GM12878 (cell line): Measurements from ENCODE around the gene PKLR. TPM values are rescaled to one million over a fixed set of nuclear protein-coding genes. Genes with fewer than 3 reads are reported as not detected.

Experiments used
- CREB1 ChIP-seq: IDR thresholded peaks from 2 replicates; pipeline ENCODE4 v1.6.1; 2012; ENCODE audit warnings: low read depth, mild to moderate bottlenecking, inconsistent platforms
- EGR1 ChIP-seq, 2 experiments: IDR thresholded peaks; 1 replicate in 1 of 2; 2 replicates in 1 of 2; pipeline ENCODE4 v1.6.1; 2011 to 2012; ENCODE audit warnings: low read depth in 2 of 2, low read length in 2 of 2, borderline replicate concordance in 1 of 2, mild to moderate bottlenecking in 1 of 2, moderate library complexity in 1 of 2
- EP300 ChIP-seq, 2 experiments: fragments of 150-350 bp in 1 of 2; IDR thresholded peaks; 2 replicates each; pipeline ENCODE4 v1.6.1; 2011 to 2012; ENCODE audit warnings: low read depth in 2 of 2, low read length in 2 of 2, borderline replicate concordance in 1 of 2, improper control_type of control experiment in 1 of 2, inconsistent platforms in 1 of 2; ENCODE audit not compliant: control insufficient read depth in 1 of 2
- IKZF2 ChIP-seq, 2 experiments: fragments of 450-650 bp; IDR thresholded peaks; 2 replicates each; pipeline ENCODE4 v1.6.1; 2017; ENCODE audit warnings: mild to moderate bottlenecking in 2 of 2, moderate library complexity in 2 of 2
- NFYA ChIP-seq: IDR thresholded peaks from 2 replicates; pipeline ENCODE4 v1.6.1; 2011; ENCODE audit warnings: low read depth, mild to moderate bottlenecking, low read length, improper control_type of control experiment, borderline replicate concordance
- NR2F1 ChIP-seq: fragments of 450-650 bp; conservative IDR thresholded peaks from 2 replicates; pipeline ENCODE4 v1.6.1; 2017; ENCODE audit warnings: mild to moderate bottlenecking
- RBBP5 ChIP-seq: fragments of 200-600 bp; sonication (generic); conservative IDR thresholded peaks from 2 replicates; pipeline ENCODE4 v1.6.1; 2016
- SPI1 ChIP-seq: IDR thresholded peaks from 2 replicates; pipeline ENCODE4 v1.6.1; 2011; ENCODE audit warnings: low read depth, mild to moderate bottlenecking, low read length, moderate library complexity, borderline replicate concordance; ENCODE audit not compliant: insufficient read depth
- STAT3 ChIP-seq: IDR thresholded peaks from 2 replicates; pipeline ENCODE4 v1.6.1; 2011; ENCODE audit warnings: low read depth, low read length, improper control_type of control experiment
- TARDBP ChIP-seq: IDR thresholded peaks from 2 replicates; pipeline ENCODE4 v1.6.1; 2016; ENCODE audit warnings: borderline replicate concordance
- ZNF207 ChIP-seq: fragments of 450-650 bp; IDR thresholded peaks from 2 replicates; pipeline ENCODE4 v1.6.1; 2014; ENCODE audit warnings: antibody characterized with exemption, mild to moderate bottlenecking, borderline replicate concordance
- ZSCAN29 ChIP-seq: fragments of 450-650 bp; IDR thresholded peaks from 2 replicates; pipeline ENCODE4 v1.6.1; 2017; ENCODE audit warnings: mild to moderate bottlenecking, moderate library complexity
- ZZZ3 ChIP-seq: IDR thresholded peaks from 2 replicates; pipeline ENCODE4 v1.6.1; 2011; ENCODE audit warnings: low read depth; ENCODE audit not compliant: control insufficient read depth, insufficient read length
- polyA plus RNA-seq, 11 experiments: library from polyadenylated mRNA; depleted of rRNA in 4 of 11; unstranded in 6 of 11; stranded (reverse) in 5 of 11; fragments of >200 nt; fragmentation: Nextera tagmentation in 4 of 11; fragmentation: Illumina TruSeq in 1 of 11; extraction: Ambion mirVana in 4 of 11; extraction: Trizol in 1 of 11; gene quantifications; 1 replicate in 1 of 11; 2 replicates in 10 of 11; pipeline versions ENCODE4 v1.2.1 to v1.2.3, GENCODE V29; 2011 to 2016; ENCODE audit warnings: inconsistent platforms in 2 of 11, missing spikeins in 2 of 11, low read depth in 1 of 11
- total RNA-seq, 4 experiments: library from RNA; depleted of rRNA in 3 of 4; stranded (reverse); fragments of >200 nt in 3 of 4; fragmentation: Illumina TruSeq in 1 of 4; extraction: Trizol in 1 of 4; gene quantifications; 2 replicates each; pipeline versions ENCODE4 v1.2.1 to v1.2.3, GENCODE V29; 2013 to 2021
- TF ChIP-seq, protein P1 (sequence below): fragments of 450-650 bp; IDR thresholded peaks from 2 replicates; pipeline ENCODE4 v1.6.1; 2016; ENCODE audit warnings: mild to moderate bottlenecking, moderate library complexity, borderline replicate concordance
- TF ChIP-seq, protein P2 (sequence below): fragments of 450-650 bp; IDR thresholded peaks from 2 replicates; pipeline ENCODE4 v1.6.1; 2016; ENCODE audit warnings: mild to moderate bottlenecking
- TF ChIP-seq, protein P3 (sequence below): fragments of 450-650 bp; IDR thresholded peaks from 2 replicates; pipeline ENCODE4 v1.6.1; 2017; ENCODE audit warnings: mild to moderate bottlenecking, low read depth, inconsistent platforms; ENCODE audit not compliant: poor library complexity, severe bottlenecking
- TF ChIP-seq, protein P4 (sequence below): IDR thresholded peaks from 2 replicates; pipeline ENCODE4 v1.6.1; 2012; ENCODE audit warnings: low read depth, low read length, improper control_type of control experiment

PKLR gene
- total and polyA plus RNA-seq, 10 of the 15 experiments (the other 5 are each of a cell fraction or from before 2014, with no cell fraction given): 0.04 to 0.15 (median 0.08) TPM; not detected in 7

DNA sequence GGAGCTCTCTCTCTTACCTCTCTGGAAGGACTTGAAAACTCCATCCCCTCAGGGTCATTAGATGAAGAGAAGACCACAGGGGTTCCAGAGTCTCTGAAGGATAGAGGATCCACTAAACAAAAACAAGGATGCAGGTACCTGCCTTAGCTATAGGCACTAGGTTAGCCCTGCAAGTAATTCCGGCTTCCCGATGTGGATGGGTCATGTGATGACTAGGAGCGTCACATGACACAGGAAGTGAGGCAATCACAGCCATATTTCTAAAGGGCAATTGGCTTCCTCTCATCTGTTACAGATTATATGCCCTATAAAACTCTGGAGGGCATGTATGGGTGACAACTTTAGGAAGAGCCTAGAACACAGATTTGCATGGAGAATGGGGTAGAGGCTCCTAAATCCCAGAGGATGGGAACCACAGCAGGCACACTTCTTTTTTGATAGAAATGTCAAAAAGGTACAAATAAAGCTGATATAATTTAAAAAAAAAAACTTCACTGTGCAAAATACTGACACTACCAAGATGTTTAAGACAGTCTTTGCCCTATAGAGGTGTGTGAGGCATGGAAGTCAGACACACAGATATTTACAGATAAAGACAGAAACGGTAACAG lies 60.1 kb downstream of the PKLR start (continued):
- TF ChIP-seq, protein P1, sequence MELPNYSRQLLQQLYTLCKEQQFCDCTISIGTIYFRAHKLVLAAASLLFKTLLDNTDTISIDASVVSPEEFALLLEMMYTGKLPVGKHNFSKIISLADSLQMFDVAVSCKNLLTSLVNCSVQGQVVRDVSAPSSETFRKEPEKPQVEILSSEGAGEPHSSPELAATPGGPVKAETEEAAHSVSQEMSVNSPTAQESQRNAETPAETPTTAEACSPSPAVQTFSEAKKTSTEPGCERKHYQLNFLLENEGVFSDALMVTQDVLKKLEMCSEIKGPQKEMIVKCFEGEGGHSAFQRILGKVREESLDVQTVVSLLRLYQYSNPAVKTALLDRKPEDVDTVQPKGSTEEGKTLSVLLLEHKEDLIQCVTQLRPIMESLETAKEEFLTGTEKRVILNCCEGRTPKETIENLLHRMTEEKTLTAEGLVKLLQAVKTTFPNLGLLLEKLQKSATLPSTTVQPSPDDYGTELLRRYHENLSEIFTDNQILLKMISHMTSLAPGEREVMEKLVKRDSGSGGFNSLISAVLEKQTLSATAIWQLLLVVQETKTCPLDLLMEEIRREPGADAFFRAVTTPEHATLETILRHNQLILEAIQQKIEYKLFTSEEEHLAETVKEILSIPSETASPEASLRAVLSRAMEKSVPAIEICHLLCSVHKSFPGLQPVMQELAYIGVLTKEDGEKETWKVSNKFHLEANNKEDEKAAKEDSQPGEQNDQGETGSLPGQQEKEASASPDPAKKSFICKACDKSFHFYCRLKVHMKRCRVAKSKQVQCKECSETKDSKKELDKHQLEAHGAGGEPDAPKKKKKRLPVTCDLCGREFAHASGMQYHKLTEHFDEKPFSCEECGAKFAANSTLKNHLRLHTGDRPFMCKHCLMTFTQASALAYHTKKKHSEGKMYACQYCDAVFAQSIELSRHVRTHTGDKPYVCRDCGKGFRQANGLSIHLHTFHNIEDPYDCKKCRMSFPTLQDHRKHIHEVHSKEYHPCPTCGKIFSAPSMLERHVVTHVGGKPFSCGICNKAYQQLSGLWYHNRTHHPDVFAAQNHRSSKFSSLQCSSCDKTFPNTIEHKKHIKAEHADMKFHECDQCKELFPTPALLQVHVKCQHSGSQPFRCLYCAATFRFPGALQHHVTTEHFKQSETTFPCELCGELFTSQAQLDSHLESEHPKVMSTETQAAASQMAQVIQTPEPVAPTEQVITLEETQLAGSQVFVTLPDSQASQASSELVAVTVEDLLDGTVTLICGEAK: peak; percentile 94
- TF ChIP-seq STAT3 (no peak), NFYA (no peak), RBBP5 (no peak), CREB1 (peak; percentile 69), TARDBP (peak; percentile 95; the same call in 1 of the 2 replicates), NR2F1 (no peak), ZSCAN29 (no peak), EGR1 (IDR thresholded peaks at IDR 0.05; ENCODE audit: borderline replicate concordance in 1 of 2, low read depth in 2 of 2, low read length in 2 of 2) (no peak), EP300 (IDR thresholded peaks at IDR 0.05; ENCODE audit: borderline replicate concordance in 1 of 2, control insufficient read depth in 1 of 2, low read depth in 2 of 2, low read length in 2 of 2) (no peak), ZZZ3 (no peak), IKZF2 (IDR thresholded peaks at IDR 0.05) (no peak), SPI1 (peak; percentile 29; the same call in 1 of the 2 replicates), ZNF207 (peak; percentile 30; the same call in 1 of the 2 replicates)
- TF ChIP-seq, protein P2, sequence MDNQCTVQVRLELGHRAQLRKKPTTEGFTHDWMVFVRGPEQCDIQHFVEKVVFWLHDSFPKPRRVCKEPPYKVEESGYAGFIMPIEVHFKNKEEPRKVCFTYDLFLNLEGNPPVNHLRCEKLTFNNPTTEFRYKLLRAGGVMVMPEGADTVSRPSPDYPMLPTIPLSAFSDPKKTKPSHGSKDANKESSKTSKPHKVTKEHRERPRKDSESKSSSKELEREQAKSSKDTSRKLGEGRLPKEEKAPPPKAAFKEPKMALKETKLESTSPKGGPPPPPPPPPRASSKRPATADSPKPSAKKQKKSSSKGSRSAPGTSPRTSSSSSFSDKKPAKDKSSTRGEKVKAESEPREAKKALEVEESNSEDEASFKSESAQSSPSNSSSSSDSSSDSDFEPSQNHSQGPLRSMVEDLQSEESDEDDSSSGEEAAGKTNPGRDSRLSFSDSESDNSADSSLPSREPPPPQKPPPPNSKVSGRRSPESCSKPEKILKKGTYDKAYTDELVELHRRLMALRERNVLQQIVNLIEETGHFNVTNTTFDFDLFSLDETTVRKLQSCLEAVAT: no peak
- TF ChIP-seq, protein P3, sequence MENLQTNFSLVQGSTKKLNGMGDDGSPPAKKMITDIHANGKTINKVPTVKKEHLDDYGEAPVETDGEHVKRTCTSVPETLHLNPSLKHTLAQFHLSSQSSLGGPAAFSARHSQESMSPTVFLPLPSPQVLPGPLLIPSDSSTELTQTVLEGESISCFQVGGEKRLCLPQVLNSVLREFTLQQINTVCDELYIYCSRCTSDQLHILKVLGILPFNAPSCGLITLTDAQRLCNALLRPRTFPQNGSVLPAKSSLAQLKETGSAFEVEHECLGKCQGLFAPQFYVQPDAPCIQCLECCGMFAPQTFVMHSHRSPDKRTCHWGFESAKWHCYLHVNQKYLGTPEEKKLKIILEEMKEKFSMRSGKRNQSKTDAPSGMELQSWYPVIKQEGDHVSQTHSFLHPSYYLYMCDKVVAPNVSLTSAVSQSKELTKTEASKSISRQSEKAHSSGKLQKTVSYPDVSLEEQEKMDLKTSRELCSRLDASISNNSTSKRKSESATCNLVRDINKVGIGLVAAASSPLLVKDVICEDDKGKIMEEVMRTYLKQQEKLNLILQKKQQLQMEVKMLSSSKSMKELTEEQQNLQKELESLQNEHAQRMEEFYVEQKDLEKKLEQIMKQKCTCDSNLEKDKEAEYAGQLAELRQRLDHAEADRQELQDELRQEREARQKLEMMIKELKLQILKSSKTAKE: no peak
- TF ChIP-seq, protein P4, sequence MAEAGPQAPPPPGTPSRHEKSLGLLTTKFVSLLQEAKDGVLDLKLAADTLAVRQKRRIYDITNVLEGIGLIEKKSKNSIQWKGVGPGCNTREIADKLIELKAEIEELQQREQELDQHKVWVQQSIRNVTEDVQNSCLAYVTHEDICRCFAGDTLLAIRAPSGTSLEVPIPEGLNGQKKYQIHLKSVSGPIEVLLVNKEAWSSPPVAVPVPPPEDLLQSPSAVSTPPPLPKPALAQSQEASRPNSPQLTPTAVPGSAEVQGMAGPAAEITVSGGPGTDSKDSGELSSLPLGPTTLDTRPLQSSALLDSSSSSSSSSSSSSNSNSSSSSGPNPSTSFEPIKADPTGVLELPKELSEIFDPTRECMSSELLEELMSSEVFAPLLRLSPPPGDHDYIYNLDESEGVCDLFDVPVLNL: no peak
